Bone marrow (tissue), 2 donors: ENCODE results near the gene GUCA2A.
"Not testable (repeated sequence)": the region's sequence is repeated elsewhere in the genome, so short reads cannot be mapped to it uniquely, and the experiment has no call there.

ENCODE experiments used
- DNase-seq, 2 donors: peaks; one replicate each; lab custom pipeline; 2025; lab: John Stamatoyannopoulos, UW

The GUCA2A gene, protein sequence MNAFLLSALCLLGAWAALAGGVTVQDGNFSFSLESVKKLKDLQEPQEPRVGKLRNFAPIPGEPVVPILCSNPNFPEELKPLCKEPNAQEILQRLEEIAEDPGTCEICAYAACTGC

DNA sequence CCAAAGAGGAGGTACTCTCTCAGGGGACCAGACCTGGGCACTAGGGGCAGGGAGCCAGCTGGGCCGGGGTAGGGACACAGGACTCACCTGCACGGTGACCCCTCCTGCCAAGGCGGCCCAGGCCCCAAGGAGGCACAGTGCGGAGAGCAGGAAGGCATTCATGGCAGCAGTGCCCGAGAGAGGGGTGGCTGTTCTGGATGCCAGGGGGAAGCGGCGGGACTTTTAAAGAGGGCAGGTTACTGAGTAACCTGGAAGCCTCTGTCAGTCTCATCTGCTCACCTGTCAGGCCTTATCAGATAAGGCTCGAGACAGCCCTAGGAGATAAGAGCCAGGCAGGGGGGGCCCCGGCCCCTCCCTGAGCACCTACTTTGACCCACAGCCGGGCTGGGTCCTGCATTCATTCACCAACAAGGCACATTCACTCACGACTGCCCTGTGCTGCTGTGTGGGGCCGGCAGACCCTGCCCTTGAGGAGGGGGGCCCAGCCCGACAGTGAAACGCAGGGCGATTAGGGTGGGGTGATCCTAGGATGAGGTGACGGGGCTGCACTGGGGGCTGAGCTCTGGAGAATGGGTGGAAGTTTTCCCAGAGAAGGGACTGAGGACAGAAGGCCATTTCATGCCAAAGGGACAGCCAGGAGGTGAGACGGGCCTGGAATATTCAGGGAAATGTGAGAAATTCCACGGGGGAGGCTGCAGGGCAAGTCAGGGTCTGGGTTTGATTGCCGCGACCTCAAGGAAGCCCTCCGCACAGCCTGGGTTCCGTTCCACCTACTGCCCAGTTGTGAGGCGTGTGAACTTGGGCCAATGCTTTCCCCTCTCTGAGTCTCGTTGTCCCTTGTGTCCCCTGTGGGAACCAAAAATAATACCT, at the start of gene GUCA2A:
Gene GUCA2A, minus strand, starts transcription at position 195 of the 870 bp plus-strand sequence. Its CDS starts 33 bp downstream, at position 162.
- no peak for DNase-seq

DNA sequence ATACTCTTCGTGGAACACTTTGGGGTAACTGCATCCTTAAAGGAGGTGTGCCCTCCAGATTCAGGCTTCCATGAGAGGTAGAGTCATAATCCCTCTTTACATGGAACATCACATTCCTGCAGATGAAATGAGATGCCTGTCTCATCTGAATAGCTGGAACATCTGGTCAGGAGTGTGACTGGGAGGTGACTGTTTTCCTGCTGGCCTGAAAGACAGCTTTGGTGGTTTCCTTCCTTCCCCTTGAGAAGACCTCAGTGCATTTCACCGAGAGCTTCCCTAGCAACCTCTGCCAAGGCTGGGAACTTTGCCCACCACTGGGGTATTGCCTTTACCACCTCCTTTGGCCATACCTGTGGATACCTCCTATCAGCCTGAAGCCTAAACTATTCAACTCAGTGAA, 46.7 kb upstream of the GUCA2A start:
- no peak for DNase-seq

DNA sequence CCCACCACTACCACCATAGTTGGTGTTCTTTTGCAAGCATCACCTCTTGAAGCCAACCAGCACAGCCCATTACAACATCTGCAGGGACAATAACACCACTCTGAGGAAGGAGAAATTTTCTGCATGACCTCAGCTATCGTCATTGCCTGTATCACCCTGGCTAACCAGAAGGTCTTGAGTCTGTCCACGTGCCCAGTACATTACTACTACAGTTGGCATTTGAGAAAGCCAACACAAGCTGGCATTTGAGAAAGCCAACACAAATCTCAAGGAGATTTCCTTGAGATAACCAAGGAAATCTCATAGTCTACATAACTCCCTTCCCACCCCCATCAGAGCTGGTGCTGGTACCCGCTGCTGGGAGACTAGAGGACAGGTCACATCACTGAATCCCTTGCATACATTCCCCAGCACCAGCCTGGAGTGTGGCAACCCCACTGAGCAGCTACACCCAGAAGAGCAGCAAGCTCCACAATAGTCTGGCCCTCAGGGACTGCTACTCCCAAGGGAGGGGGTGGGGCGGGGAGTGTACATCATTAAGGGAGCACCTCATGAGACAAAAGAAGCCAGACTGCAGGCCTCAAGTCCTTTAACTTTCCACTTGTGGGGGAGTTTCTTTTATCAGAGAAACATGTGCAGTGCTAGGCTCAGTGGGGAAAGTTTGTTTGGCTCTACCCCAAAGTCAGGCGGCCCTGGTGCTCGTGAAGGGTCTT, 46.0 kb upstream of the GUCA2A start:
- DNase-seq = no peak

DNA sequence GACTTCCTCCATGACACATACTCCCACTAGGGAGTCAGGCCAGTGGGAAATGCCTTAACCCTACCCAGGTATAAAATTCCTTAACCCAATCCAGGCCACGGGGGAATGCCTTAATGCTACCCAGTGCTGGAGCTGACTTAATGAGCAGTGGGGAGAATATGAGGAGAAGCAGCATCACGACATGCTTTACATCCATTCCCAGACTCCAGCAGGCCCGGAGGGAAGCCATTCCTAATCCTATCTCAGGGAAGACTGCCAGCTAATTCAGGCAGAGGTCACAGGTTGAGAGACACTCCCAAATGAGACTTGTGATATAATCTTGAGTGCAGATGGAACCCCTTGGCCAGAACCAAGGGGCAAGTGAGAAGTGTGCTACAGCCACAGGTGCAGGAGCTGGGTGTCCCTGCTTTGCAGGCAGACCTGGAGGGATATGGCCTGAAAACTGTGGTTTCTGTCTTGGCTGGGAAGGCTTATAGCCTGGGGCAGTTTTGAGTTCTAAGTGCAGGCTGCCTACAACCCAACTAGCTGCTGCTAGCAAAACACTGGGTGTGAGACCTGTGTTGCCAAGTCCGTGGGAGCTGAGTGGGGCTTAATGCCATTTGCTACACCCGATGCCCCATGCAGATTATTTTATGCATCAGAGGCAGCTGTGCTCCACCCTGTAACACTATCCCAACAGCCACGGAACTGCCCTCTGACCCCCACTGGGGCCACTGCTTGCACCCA, 45.1 kb upstream of the GUCA2A start:
- DNase-seq = no peak

DNA sequence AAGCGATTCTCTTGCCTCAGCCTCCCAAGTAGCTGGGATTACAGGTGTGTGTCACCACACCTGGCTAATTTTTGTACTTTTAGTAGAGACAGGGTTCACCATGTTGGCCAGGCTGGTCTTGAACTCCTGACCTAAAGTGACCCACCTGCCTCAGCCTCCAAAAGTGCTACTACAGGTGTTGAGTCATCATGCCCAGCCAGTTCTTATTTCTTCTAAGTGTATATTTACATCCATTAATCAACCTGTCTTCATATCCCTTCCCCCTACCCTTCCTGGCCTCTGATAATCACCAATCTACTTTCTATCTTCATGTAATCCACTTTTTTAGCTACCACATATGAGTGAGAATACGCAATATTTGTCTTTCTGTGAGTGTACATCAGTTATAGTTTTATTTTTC, 42.4 kb upstream of the GUCA2A start:
- DNase-seq = not testable (repeated sequence)

DNA sequence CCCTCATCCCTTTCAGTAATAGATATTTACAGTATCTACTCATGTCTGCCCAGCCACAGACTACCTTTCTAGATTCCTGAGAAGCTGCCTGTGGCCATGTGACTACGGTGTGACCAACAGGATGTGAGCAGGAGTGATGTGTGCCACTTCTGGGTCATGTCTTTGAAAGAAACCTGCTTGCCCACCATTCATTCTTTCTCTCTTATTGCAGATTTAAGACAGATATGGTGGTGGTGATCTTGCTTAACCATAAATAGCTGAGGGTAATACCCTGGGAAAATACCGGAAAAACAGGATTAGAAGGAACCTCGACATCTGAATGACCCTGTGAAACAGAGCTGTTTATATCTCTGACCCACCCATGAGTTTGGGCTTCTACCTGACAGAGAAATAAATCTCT, 41.6 kb upstream of the GUCA2A start:
- no peak for DNase-seq

DNA sequence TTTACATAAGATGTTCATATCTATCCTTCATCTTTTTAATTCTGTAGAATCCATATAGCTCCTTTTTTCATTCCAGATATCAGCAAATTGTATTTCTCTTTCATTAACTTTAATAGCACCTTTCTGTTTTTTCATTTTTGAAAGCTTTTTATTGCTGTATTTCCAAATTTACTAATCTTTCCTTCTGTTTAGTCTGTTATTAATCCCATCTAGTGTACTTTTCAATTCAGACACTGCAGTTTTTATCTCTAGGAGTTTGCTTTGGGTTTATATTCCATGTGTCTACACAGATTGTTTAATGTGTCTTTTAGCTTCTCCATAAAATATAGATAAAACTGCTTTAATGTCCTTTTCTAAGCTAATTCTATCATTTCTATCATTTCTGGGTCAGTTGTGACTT, 37.4 kb upstream of the GUCA2A start:
- DNase-seq = no peak

DNA sequence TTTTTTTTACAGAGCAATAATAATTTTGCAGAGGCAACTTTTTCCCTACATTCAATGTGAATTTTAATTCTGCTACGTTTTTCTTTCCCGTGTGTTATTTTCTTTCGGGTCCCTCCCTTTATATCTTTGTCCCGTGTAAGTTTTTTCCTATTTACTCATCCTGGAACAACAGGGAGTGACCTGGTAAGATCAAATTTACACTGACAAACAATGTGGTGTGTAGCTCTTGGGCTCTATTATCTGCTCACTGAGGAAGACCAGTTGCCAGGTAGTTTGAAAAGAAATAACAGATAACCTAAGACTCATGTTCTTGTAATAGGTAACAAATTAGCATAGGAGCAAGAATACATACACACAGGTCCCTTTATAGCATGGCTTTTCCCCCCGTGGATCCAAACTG, 33.7 kb upstream of the GUCA2A start:
- no peak for DNase-seq

DNA sequence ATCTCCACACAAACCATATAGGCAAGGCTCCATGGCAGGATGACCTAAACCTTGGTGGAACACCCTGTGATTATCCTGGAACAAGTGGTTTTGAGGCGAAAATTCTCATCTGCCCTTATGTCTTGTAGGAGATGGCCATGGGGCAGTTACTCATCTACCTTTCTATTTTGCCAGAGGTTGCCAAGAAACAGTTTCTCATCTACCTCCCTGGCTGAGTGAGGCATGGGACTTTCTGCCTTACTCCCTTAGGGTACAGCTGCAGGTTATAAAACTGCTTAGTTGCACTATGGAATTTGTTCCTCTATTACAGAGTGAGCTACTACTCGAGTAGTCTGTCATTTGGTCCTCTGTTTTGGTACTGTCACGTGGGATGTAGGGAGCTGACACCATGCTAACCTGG, 31.3 kb upstream of the GUCA2A start:
- no peak for DNase-seq

DNA sequence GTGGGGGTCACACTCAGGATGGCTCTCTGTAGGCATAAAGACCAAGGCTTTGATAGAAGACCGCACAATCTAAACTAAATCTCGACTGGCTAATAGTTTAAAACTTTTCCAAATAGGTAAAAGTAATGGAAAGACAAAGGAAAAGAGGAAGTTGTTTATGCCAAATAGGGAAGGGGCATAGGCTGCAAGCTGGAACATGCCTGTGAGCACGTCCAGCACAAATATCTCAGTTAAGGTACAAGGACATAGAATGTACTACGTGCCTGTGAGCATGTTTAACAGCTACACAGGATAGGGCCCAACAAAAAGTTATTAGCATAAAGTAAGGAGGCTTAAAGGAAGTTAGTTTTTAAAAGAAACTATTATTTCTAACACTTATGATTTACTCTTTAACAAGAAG, 27.6 kb upstream of the GUCA2A start:
- no peak for DNase-seq

DNA sequence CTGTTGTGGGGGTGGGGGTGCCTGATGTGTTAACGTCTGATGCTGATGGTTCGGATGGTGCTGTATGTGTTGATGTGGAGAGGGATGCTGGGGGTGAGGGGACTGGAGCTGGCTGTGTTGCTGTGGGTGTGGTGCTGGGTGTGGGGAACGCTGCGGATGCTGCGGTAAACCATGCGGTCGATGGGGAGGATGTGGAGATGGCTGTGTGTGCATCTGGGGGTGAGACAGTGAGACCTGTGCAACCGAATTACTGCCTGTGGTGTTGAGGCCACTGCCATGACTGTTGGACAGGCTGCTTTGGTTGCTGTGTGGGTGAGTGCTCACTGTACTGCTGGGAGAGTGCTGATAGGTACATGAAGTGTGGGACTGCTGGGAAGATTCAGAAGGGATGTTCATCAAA, 26.8 kb upstream of the GUCA2A start:
- DNase-seq = no peak

DNA sequence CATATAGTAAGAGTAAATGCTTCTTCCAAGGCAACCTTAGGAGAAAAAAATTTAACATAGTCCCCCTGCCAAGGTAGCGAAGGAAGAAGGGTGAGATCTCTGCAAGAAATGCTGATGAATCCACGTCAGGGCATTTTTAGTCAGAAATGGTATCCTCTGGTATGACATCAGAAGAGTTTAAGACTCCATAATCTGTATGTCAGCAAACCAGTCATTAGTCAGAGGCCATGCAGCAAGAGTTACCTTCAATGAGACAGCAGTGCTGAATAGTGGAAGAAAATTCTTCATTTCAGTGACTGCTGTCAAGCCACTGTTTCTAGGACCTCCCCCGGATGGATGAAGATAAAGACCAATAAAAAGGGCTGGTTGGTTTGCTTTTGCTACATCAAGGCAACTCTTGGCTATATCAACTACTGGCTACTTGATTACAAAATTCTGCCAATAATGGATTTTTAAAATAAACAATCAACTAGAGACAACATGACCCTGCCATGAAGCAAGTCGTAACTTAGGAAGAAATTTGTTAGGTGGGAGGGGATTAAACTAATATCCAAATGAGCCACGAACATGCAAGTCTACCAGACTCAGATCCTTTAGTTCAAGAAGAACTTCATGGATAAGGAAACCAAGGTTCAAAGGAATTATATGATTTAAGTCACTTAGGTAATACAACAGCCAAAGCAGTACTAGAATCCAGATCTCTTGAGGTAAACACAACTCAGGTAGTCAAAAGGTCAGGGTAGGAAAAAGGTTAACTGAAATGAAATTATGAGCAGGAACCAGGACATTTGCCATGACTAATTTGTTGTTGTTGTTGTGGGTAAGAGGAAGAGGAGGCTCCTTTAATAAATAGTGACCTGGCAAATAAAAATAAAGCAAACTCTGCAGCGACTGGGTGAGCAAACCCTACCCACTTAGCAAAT, 25.6 kb upstream of the GUCA2A start:
- DNase-seq = no peak

DNA sequence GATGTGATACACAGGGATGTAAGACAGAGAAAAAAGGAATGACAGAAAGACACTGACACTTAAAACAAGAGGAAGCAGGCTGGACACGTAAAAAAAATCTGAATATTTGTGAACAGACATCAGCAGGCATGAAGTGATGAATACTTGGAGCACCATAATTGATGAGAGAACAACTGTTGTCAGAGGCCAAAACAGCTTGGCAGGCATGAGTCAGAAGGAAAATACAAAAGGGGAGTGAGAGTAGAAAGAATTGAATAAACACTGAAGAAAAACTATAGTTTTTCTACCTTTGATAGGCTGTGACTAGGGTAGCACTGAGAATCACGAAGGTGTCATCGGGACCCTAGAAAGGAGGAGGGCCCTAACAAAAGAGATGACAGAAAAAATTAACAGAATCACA, 21.6 kb upstream of the GUCA2A start:
- no peak for DNase-seq

DNA sequence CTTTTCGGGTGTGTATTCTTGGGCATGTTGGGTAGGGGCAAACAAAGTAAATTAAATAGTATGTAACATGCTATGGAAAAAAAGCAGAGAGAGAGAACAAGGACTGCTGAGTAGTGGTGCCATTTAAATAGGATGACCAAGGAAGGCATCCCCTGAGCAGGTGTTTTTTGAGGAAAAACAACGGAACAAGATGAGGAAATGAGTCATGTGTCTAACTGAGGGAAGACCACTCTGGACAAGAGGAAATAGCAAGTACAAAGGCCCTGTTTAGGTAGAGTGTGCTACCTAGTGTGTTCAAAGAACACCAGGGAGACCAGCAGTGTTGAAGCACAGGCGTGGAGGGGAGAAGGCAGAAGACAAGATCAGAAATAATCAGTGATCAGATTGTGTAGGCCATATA, 20.1 kb upstream of the GUCA2A start:
- no peak for DNase-seq

DNA sequence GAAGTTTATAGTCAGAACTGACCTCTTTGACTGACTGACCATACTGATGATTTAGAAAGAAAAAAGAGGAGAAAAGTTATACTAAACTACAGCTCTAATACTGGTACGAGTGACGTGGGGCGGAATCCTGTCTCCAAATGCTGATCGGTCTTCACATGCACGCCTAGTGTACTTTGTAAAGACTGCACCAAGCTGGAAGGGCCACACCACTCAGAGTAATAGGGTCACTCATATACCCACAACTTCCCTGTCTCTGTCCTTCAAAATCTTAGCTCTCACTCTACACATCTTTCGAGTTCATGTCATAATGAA, 19.4 kb upstream of the GUCA2A start:
- DNase-seq = no peak

DNA sequence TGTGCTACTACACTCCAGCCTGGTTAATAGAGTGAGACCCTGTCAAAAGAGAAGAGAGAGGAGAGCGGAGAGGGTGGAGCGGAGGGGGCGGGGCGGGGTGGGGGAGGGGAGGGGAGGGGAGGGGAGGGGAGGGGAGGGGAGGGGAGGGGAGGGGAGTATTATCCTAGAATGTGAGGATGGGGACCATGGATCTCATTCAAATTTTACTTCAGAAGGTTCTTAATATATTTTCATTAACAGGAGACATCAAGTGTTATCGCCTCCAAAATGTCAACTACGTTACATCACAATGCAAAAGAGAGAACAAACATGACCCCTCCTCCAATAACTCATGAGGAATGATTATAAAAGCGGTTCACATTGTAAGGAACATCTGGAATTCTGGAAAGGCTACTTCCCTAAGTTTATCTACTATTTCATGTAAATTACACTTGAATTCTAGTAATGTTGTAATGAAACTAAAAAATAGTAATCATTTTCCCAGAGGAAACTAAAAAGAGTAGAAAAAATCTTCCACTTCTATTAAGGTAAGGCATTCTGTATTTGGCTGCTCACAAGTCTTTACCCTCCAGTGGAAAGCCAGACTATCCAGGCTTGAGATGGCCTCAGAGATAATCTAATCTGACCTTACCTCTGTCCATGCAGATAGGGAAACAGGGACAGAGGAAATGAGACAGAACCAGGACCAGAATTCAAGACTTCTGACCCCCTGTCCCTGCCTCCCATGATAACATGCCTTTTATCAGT, 18.8 kb upstream of the GUCA2A start:
- DNase-seq = no peak

DNA sequence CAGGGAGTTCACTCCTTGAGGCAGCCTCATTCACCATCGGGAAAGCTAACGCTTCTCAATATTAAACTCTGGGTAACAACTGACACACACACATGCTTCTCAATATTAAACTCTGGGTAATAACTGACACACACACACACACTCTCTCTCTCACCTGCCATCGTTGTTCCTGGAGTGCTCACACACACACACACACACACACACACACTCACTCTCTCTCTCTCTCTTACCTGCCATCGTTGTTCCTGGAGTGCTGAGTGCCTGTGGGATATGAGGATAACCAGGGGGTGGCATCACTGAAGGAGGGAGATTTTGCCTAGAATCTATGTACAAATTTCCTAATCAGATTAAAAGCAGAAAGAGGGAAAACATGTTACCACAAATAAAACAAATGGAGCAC, 17.1 kb upstream of the GUCA2A start:
- no peak for DNase-seq

DNA sequence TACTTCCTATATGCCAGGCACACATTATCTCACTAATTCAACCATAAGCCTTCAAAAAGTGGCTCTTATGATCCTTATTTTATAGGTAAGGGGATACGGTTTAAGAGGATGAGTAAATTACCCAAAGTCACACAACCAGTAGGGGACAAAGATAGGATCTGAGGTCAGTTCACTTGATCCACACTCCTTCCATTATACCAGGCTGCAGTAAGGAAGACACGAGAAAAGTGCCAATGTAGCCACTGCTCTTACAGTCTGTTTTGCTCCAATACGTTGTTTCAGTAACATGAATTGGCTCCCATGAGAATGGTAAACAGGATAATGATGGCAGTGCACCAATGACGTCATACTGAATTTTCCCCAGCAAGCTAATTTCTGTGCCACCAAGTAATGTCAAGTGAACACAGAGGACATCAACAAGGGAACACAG, 15.4 kb upstream of the GUCA2A start:
- DNase-seq = no peak

DNA sequence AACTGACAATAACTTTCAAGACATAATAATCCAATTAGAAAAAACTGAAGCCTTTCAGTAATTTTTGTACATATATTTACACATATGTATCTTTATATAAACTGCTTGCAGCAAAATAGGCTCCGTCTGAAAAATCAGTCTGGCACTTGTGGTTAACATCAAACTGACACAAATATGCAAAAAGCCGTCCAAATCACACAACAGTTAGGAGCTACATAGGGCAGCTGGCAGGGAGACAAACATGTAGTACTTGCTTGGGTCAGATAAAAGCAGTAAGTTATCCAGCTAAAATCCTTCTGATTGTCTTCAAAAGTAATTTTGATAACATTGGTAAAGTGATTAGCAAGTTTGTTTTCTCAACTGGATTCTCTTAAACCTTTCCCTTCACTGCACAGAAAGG, 14.7 kb upstream of the GUCA2A start:
- no peak for DNase-seq

DNA sequence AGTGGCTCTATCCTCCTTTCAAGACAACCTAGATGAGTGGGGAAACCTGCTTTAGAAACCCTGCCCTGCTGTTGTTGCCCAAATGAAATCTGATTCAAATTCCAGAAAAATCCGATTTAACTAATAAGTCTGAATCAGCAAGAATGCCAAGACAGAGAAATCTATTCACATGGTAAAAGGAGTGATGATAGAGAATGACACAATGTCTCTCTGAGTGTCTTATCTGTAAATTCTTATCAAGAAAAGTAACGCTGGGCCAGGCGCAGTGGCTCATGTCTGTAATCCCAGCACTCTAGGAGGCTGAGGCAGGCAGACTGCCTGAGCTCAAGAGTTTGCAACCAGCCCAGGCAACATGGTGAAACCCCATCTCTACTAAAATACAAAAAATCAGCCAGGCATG, 13.7 kb upstream of the GUCA2A start:
- no peak for DNase-seq

DNA sequence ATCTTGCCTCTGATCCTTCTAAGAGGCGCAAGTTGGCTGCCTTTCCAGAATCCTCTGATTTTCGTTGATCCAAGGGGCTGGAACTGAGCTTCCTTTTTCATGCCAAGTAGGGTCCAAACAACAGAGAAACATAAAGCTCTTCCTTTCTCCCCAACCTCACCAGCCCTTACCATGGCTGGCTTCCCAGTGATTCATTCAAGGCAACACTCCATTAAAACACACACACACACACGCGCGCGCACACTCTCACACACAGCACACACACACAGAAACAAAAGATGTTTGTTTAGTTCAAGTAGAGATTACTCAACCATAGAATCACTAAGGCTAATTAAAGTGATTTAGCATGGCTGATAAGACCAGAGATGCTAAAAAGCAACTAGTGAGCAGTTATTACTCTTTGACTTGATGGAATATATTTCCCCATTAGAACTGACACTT, 13.0 kb upstream of the GUCA2A start:
- DNase-seq = no peak
